Stomach (tissue), 19 donors: ENCODE results near the gene ANKRD35. TPM values are rescaled to one million over a fixed set of nuclear protein-coding genes. Genes with fewer than 3 reads are reported as not detected.
A peak's percentile ranks its signal among the peaks of the same experiment; 100 is the strongest.
"Not testable (repeated sequence)": the region's sequence is repeated elsewhere in the genome, so short reads cannot be mapped to it uniquely, and the experiment has no call there.

Source experiments
- DNase-seq, 2 donors: peaks; one replicate each; pipeline versions ENCODE4 v3.0.0 to v3.0.0-alpha.2; 2013 to 2019
- H3K27ac ChIP-seq, 5 donors: fragments of 200-600 bp in 4 of 5; sonication (generic) in 4 of 5; one replicate each; pipeline ENCODE4 v1.5.1; 2013 to 2019; ENCODE audit warnings: mild to moderate bottlenecking in 1 of 5, moderate library complexity in 1 of 5
- H3K27me3 ChIP-seq, 3 donors: fragments of 200-600 bp; sonication (generic); one replicate each; pipeline ENCODE4 v1.5.1; 2017 to 2019; ENCODE audit warnings: mixed run types in 1 of 3
- H3K36me3 ChIP-seq, 4 donors: fragments of 200-600 bp; sonication (generic); 1 replicate in 3 of 4; 2 replicates in 1 of 4; pipeline ENCODE4 v1.5.1; 2016 to 2019
- H3K4me1 ChIP-seq, 4 donors: fragments of 200-600 bp; sonication (generic); one replicate each; pipeline ENCODE4 v1.5.1; 2016 to 2019
- H3K4me3 ChIP-seq, 4 donors: fragments of 200-600 bp; sonication (generic) in 3 of 4; one replicate each; pipeline ENCODE4 v1.5.1; 2016 to 2019; ENCODE audit warnings: mild to moderate bottlenecking in 1 of 4
- H3K9me3 ChIP-seq, 4 donors: fragments of 200-600 bp; sonication (generic); one replicate each; pipeline ENCODE4 v1.5.1; 2016 to 2019
- EP300 ChIP-seq: sonication (generic); formaldehyde crosslinking; IDR thresholded peaks from one replicate; pipeline ENCODE4 v1.6.1; 2017; ENCODE audit warnings: antibody characterized with exemption
- POLR2A ChIP-seq, 4 donors: fragments of 450-650 bp; IDR thresholded peaks; one replicate each; pipeline ENCODE4 v1.6.1; 2016; ENCODE audit warnings: antibody characterized with exemption in 4 of 4, control low read depth in 2 of 4, mild to moderate bottlenecking in 1 of 4, moderate library complexity in 1 of 4
- POLR2AphosphoS5 ChIP-seq, 3 donors: sonication (generic); formaldehyde crosslinking; IDR thresholded peaks; one replicate each; pipeline ENCODE4 v1.6.1; 2016; ENCODE audit warnings: antibody characterized with exemption in 3 of 3
- WGBS, 5 donors: extraction: QIAGEN DNeasy Blood & Tissue Kit in 3 of 5; methylation state at CpG; one replicate each; pipeline versions ENCODE4 v1.1.5 to v1.1.7; 2013 to 2018; 5-methylcytosine and 5-hydroxymethylcytosine counted together
- intact Hi-C: fragments of 100-400 bp; cut with DNase I; formaldehyde crosslinking; loops from one replicate; pipeline ENCODE4 v1.15.1; 2023; ENCODE audit warnings: low total_unique reads
- long read RNA-seq, 10 donors: transcript quantifications; one replicate each; lab custom pipeline, GENCODE V29; 2026
- polyA plus RNA-seq, 3 donors: library from polyadenylated mRNA; stranded (reverse); fragments of 200-250 nt; gene quantifications; one replicate each; pipeline ENCODE4 v1.2.3, GENCODE V29; 2013
- total RNA-seq, 5 donors: library from RNA; depleted of rRNA; stranded (reverse); fragments of >200 nt; gene quantifications; one replicate each; pipeline versions ENCODE4 v1.1.0 to v1.2.3, GENCODE V29; 2014 to 2016
- TF ChIP-seq, protein P1 (sequence below), 7 experiments: fragments of 450-650 bp in 4 of 7; fragments of 200-600 bp in 3 of 7; sonication (generic) in 3 of 7; IDR thresholded peaks; one replicate each; pipeline ENCODE4 v1.5.1; 2016 to 2019; ENCODE audit warnings: antibody characterized with exemption in 7 of 7, control low read depth in 2 of 7, mild to moderate bottlenecking in 1 of 7
- donor health status: healthy with polysubstance abuse.
- donor health status: Bipolar disorder and iron deficiency.
- donor health status: healthy.

ANKRD35 gene, protein sequence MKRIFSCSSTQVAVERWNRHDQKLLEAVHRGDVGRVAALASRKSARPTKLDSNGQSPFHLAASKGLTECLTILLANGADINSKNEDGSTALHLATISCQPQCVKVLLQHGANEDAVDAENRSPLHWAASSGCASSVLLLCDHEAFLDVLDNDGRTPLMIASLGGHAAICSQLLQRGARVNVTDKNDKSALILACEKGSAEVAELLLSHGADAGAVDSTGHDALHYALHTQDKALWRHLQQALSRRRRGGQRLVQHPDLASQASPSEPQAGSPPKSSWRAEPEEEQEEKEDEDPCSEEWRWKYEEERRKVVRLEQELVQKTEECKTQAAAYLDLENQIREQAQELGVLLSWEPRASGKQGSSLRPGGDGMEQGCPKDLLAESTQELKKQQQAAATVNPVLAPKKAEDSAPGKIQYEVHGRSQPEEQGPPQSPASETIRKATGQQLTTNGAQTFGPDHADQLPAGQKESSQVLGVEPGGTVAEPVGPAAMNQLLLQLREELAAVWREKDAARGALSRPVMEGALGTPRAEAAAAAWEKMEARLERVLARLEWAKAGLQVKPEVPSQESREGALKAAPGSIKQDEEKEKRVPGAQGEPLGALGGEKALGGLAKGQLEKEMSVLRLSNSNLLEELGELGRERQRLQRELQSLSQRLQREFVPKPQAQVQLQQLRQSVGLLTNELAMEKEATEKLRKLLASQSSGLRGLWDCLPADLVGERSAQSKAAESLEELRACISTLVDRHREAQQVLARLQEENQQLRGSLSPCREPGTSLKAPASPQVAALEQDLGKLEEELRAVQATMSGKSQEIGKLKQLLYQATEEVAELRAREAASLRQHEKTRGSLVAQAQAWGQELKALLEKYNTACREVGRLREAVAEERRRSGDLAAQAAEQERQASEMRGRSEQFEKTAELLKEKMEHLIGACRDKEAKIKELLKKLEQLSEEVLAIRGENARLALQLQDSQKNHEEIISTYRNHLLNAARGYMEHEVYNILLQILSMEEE
- total RNA-seq (1 to 10 TPM in 2 of 5 donors, under 1 TPM in 1, not detected in 2; 0.58 to 1.7 (median 1.2) TPM), polyA plus RNA-seq (1 to 10 TPM; 5.4 to 10.0 (median 5.8) TPM)
- long read RNA-seq, donor 1, partial matches to known transcripts, result 16 of 16 reads
- long read RNA-seq, donor 1, other reads (novel, unspliced or antisense), result 0 of 16 reads
- long read RNA-seq, donor 2, result 0 reads
- long read RNA-seq, donor 3, result 0 reads
- long read RNA-seq, donor 4, result 0 reads
- long read RNA-seq, donor 5, result 0 reads
- long read RNA-seq, donor 6, result 0 reads
- long read RNA-seq, donor 7, partial matches to known transcripts, result 6 of 6 reads
- long read RNA-seq, donor 7, other reads (novel, unspliced or antisense), result 0 of 6 reads
- long read RNA-seq, donor 8, result 0 reads
- long read RNA-seq, donor 9, result 0 reads
- long read RNA-seq, donor 10, result 0 reads

DNA sequence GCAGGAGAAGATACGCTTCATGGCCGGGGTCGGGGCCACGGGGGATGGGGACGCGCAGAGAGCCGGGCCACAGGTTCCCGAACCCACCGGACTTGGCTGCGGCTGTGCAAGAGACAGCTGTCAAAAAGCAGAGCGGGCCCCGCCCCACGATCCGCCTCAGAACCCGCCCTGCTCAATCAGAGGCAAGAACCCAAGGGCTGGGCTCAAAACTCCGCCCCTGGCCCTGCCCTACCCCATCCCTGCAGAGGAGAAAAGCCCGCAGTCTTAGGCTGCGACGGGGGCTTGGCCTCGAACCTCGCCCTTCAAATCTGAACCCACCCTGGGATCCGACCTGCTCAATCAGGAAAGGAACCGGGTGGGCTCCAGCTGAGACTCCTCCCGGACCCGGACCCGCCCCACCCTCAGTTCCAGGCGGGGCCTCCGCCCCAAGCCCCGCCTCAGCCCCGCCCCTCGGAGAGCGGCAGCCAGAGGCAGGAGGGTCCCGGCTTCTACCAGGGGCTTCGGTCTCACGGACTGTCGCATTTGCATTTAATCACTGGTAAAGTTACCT is at the start of gene ANKRD35:
TSS of gene ANKRD35 (minus strand) at position 129 of the 550 bp plus-strand sequence. CDS start at position 21, 108 bp downstream.
- H3K36me3 ChIP-seq, result no peaks in the 10 kb centered on the region
- no peaks in the 10 kb centered on the region for H3K9me3 ChIP-seq
- H3K4me1 ChIP-seq, result peaks cover 25 to 42% (median 33%) of the 10 kb centered on the region in 4 donors
- TF ChIP-seq, protein P1, sequence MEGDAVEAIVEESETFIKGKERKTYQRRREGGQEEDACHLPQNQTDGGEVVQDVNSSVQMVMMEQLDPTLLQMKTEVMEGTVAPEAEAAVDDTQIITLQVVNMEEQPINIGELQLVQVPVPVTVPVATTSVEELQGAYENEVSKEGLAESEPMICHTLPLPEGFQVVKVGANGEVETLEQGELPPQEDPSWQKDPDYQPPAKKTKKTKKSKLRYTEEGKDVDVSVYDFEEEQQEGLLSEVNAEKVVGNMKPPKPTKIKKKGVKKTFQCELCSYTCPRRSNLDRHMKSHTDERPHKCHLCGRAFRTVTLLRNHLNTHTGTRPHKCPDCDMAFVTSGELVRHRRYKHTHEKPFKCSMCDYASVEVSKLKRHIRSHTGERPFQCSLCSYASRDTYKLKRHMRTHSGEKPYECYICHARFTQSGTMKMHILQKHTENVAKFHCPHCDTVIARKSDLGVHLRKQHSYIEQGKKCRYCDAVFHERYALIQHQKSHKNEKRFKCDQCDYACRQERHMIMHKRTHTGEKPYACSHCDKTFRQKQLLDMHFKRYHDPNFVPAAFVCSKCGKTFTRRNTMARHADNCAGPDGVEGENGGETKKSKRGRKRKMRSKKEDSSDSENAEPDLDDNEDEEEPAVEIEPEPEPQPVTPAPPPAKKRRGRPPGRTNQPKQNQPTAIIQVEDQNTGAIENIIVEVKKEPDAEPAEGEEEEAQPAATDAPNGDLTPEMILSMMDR (IDR thresholded peaks at IDR 0.05), result no peak
- no peak for TF ChIP-seq EP300
- no peak for TF ChIP-seq POLR2AphosphoS5 (IDR thresholded peaks at IDR 0.05)
- no peak for TF ChIP-seq POLR2A (IDR thresholded peaks at IDR 0.05)
- WGBS, 5 donors, result 0 to 1% (median 1%) methylated on average over 17 to 36 of the region's 36 CpGs
- H3K27ac ChIP-seq, result peak within 1 kb of the TSS in 4 of 5 donors; percentile 1 to 70 (median 52)
- H3K27me3 ChIP-seq, result no peaks in the 10 kb centered on the region
- intact Hi-C loops, result no loop called here
- DNase-seq, result peak; percentile 90 to 93
- H3K4me3 ChIP-seq, result peak within 1 kb of the TSS; percentile 64 to 88 (median 80)

DNA sequence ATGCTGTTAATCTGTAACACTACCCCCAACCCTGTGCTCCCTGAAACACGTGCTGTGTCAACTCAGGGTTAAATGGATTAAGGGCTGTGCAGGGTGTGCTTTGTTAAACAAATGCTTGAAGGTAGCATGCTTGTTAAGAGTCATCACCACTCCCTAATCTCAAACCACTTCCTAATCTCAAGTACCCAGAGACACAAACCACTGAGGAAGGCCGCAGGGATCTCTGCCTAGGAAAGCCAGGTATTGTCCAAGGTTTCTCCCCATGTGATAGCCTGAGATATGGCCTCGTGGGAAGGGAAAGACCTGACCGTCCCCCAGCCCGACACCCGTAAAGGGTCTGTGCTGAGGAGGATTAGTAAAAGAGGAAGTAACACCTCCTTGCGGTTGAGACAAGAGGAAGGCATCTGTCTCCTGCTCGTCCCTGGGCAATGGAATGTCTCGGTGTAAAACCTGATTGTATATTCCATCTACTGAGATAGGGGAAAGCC is 46.9 kb upstream of the ANKRD35 start:
- H3K9me3 ChIP-seq, intact Hi-C loops, H3K27me3 ChIP-seq: not testable (repeated sequence)
- DNase-seq, result peak in 1 of 2 donors; percentile 30
- TF ChIP-seq POLR2AphosphoS5 (IDR thresholded peaks at IDR 0.05), result peak in 2 of 3 donors; percentile 16 to 41
- Histone ChIP-seq H3K27ac (peak overlapping the region; percentile 18 to 59 (median 36)), H3K4me1 (peaks cover 0 to 40% (median 15%) of the 10 kb centered on the region in 4 donors), H3K4me3 (peak overlapping the region in 1 of 4 donors; percentile 16), H3K36me3 (peaks cover 0 to 48% (median 40%) of the 10 kb centered on the region in 4 donors)
- 17 to 42% (median 28%) methylated on average over 6 to 9 of the region's 9 CpGs for WGBS, 5 donors

DNA sequence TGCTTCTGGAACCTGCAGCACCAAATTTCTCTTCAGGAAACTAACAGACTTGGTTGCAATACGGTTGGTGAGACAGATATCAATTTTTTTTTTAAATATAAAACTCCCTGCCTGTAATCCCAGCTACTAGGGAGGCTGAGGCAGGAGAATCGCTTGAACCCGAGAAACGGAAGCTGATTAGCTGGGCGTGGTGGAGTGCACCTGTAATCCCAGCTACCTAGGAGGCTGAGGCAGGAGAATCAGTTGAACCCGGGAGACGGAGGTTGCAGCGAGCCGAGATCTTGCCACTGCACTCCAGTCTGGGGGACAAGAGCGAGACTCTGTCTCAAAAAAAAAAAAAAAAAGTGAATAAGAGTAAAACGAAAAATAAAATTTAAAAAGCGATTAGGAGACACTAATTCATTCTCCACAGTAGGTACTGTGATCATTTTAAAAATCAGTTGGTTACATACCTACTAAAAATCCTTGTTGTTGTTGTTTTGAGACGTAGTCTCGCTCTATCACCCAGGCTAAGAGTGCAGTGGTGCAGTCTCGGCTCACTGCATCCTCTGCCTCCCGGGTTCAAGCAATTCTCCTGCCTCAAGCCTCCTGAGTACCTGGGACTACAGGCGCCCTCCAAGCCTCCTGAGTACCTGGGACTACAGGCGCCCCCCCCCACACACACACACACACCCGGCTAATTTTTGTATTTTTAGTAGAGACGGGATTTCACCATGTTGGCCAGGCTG is 42.4 kb upstream of the ANKRD35 start:
- peaks cover 11 to 45% (median 27%) of the 10 kb centered on the region in 4 donors for H3K4me1 ChIP-seq
- no peak for TF ChIP-seq EP300
- no peak for TF ChIP-seq POLR2A (IDR thresholded peaks at IDR 0.05)
- TF ChIP-seq, protein P1 (IDR thresholded peaks at IDR 0.05), result no peak
- TF ChIP-seq POLR2AphosphoS5 (IDR thresholded peaks at IDR 0.05), result no peak
- H3K27ac ChIP-seq, result peak overlapping the region; percentile 83 to 98 (median 96)
- H3K36me3 ChIP-seq, result peaks cover 5 to 29% (median 26%) of the 10 kb centered on the region in 4 donors
- DNase-seq, result peak in 1 of 2 donors; percentile 21
- 51 to 60% (median 59%) methylated on average over 20 of the region's 20 CpGs for WGBS, 5 donors
- peak overlapping the region; percentile 59 to 75 (median 68) for H3K4me3 ChIP-seq
- intact Hi-C loops, result no loop called here
- no peaks in the 10 kb centered on the region for H3K9me3 ChIP-seq
- H3K27me3 ChIP-seq, result no peaks in the 10 kb centered on the region
